WI38 (cell line): ENCODE results near the gene CRMP1.

Source experiments
- H3K4me3 ChIP-seq: 2 replicates; pipeline ENCODE4 v1.5.1; 2011; ENCODE audit warnings: low read depth, mild to moderate bottlenecking, control low read depth, low read length
- TF ChIP-seq, protein P1 (sequence below): IDR thresholded peaks from 2 replicates; pipeline ENCODE4 v1.5.1; 2012; ENCODE audit warnings: low read depth, mild to moderate bottlenecking, control low read depth, low read length

The CRMP1 gene

DNA sequence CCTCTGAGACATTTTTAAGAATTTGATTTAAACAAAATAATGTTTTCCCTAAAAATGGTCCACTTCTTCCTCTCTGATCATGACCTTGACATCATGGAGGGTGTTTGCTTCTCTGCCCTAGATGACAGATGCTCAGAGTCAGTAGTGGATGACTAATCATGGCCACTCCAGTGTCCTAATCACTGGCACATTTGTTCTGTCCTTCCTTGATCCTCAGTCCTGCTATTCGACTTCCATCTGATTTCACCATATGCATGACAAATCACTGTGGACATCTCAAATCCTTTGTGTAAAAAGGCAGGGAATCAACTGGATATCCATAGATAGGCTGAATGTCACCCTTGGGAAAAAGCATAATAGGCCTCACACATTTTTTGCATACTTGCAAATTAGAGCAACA lies 9.0 kb downstream of the CRMP1 start:
- TF ChIP-seq, protein P1, sequence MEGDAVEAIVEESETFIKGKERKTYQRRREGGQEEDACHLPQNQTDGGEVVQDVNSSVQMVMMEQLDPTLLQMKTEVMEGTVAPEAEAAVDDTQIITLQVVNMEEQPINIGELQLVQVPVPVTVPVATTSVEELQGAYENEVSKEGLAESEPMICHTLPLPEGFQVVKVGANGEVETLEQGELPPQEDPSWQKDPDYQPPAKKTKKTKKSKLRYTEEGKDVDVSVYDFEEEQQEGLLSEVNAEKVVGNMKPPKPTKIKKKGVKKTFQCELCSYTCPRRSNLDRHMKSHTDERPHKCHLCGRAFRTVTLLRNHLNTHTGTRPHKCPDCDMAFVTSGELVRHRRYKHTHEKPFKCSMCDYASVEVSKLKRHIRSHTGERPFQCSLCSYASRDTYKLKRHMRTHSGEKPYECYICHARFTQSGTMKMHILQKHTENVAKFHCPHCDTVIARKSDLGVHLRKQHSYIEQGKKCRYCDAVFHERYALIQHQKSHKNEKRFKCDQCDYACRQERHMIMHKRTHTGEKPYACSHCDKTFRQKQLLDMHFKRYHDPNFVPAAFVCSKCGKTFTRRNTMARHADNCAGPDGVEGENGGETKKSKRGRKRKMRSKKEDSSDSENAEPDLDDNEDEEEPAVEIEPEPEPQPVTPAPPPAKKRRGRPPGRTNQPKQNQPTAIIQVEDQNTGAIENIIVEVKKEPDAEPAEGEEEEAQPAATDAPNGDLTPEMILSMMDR, result no peak
- H3K4me3 ChIP-seq, result no peak overlapping the region

DNA sequence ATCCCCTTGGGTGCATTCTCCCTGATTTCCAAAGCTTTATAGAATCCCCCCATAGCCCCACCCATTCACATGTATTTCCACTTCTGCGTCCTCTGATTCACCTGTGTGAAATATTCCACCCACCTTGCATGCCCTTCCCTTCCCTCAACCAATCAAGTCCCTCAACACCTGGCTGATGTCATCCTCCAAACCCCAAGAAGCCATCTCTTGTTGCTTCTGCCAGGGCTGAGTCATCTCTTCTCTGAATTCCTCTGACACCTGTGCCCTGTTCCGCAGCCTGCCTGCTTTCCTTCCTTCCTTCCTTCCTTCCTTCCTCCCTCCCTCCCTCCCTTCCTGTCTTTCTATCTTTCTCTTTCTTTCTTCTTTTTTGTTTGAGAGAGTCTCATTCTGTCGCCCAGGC lies 9.9 kb downstream of the CRMP1 start:
- TF ChIP-seq, protein P1, result no peak
- H3K4me3 ChIP-seq, result no peak overlapping the region

DNA sequence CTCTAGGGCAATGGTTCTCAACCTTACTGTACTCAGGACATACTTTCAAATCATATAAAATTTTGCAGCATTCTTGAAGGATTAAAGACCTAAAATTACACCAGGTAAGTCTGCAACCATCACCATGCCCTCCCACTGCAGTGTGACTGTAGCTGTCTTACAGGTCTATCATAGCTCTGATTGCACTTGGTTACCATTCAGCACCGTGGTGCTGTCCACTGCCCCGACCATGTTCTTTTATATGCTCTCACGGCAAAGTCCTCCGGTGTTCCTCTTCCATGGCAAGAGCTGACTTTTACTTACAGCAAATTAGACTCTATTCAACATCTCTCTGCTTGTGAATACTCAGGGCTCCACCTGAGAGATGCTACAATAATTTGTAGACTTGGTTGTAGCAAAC lies 11.5 kb downstream of the CRMP1 start:
- no peak overlapping the region for H3K4me3 ChIP-seq
- TF ChIP-seq, protein P1, result no peak

DNA sequence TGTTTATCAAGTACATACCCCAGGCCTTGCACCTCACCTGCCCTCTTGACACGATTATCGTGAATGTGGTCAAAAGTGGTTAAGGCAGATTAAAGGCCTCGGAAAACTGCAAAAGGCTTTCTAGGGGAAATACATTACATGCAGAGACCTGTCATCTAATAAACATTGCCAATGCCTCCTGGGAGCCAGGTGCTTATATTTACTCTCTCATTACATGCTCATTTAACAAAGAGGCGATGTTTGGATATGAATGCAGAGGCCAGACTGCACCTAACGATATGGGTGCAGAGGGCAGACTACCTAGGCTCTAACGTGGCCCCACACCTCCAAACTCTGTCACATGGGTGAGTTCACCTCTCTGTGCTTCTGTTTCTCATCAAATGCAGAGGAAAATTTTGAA lies 14.5 kb downstream of the CRMP1 start:
- H3K4me3 ChIP-seq, result no peak overlapping the region
- TF ChIP-seq, protein P1, result no peak

DNA sequence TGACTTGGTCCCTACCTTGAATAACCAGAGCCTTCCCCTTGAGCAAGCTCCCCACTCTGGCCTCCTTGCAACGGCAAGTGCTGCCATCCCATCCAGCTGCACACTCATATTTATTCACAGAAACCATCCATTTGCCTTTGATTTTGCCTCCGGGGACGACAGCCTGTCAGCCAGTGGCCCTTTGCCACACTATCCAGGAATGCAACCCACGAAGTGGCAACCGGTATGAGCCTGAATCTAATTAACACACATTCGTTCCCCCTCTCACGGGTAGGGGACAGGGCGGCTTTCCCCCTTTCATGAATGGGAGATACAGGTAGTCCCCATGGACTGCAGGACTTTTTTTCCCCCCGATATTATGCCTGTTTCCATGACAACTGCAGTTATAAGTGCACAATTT lies 15.5 kb downstream of the CRMP1 start:
- TF ChIP-seq, protein P1, result no peak

DNA sequence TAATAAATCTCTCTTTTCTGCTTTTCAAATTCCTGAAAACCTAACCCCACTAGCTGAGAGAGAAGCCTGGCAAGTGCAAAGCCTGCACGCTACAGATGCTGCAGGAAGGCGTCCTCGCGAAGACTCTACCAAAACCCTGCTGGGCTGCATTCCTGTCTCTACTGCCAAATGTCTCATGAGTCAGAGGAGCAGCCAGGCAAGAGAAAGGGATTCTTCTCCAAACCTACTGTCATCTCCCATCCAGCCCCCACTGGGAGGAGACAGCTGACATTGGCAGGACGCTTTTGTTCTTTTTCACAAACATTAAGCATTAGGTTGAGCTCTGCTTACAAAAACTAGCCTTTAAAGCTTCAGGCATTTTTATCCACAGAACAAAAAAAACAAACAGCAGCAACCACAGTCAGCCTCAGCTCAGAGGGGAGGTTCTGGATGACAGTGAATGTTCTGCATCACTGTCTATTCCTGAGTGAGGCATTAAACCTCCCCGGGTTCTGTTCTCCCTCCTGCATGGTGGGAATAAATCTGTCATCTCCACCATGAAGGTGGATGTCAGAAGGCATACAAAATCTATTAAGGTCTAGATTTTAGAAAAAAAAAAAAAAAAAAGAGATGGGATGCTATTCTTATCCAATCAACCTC lies 18.0 kb downstream of the CRMP1 start:
- TF ChIP-seq, protein P1, result no peak
- H3K4me3 ChIP-seq, result no peak overlapping the region

More for the DNA sequence above, 15.5 kb downstream of the CRMP1 start:
- no peak overlapping the region for H3K4me3 ChIP-seq

DNA sequence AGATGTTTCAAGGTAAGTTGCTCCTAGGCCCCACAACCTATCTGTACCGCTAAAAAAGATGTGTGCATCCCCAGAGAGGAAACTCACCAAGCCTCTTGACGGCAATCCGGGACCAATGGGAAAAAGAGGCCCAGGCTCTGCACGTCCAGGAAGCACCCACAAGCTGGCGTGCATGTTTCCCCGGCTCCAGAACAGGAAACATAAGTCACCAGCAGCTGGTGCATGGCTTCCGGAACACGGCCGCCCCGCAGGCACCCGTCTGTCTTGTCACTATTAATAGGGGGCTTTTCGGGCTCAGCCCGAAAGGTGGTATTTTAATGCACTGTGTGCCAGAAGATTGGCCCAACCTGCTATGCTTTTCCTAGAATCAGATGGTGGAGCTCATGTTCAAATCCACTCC lies 22.2 kb downstream of the CRMP1 start:
- H3K4me3 ChIP-seq, result no peak overlapping the region
- TF ChIP-seq, protein P1, result no peak
